Naive B cell (primary cell): Measurements from ENCODE around the gene EPS15. TPM values are rescaled to one million over a fixed set of nuclear protein-coding genes. Genes with fewer than 3 reads are reported as not detected.
A peak's percentile ranks its signal among the peaks of the same experiment; 100 is the strongest.
"Not testable (repeated sequence)": the region's sequence is repeated elsewhere in the genome, so short reads cannot be mapped to it uniquely, and the experiment has no call there.

ENCODE experiments used
- ATAC-seq, 2 donors: fragments of 150-1000 bp; cut with Tn5 transposase; 2 replicates each; pipeline ENCODE4 v1.10.0; 2021; ENCODE audit warnings: low read depth in 2 of 2, mild to moderate bottlenecking in 2 of 2, moderate library complexity in 2 of 2
- DNase-seq: peaks from one replicate; pipeline ENCODE4 v3.0.0; 2022
- H3K27ac Mint-ChIP-seq, 6 donors: one replicate each; pipeline ENCODE4 v1.8.0; 2020 to 2022; ENCODE audit warnings: mild to moderate bottlenecking in 6 of 6, mixed read lengths in 6 of 6, moderate library complexity in 5 of 6, inconsistent platforms in 2 of 6
- H3K27me3 Mint-ChIP-seq, 3 donors: one replicate each; pipeline ENCODE4 v1.8.0; 2021 to 2022; ENCODE audit warnings: mixed read lengths in 3 of 3, mild to moderate bottlenecking in 1 of 3
- H3K36me3 Mint-ChIP-seq, 2 donors: one replicate each; pipeline ENCODE4 v1.8.0; 2020 to 2022; ENCODE audit warnings: mixed read lengths in 2 of 2, inconsistent platforms in 1 of 2, mild to moderate bottlenecking in 1 of 2
- H3K4me1 Mint-ChIP-seq, 3 donors: one replicate each; pipeline ENCODE4 v1.8.0; 2020 to 2022; ENCODE audit warnings: mixed read lengths in 3 of 3, inconsistent platforms in 1 of 3, mild to moderate bottlenecking in 1 of 3, moderate library complexity in 1 of 3
- H3K4me3 Mint-ChIP-seq, 8 donors: one replicate each; pipeline ENCODE4 v1.8.0; 2020 to 2022; ENCODE audit warnings: mild to moderate bottlenecking in 8 of 8, mixed read lengths in 8 of 8, moderate library complexity in 8 of 8, inconsistent platforms in 2 of 8
- H3K9me3 Mint-ChIP-seq, 7 donors: one replicate each; pipeline ENCODE4 v1.8.0; 2020 to 2022; ENCODE audit warnings: mixed read lengths in 7 of 7, mild to moderate bottlenecking in 5 of 7, inconsistent platforms in 2 of 7, moderate library complexity in 1 of 7
- polyA plus RNA-seq, 6 donors: library from polyadenylated mRNA; unstranded; fragments of 300-500 nt; fragmentation: Illumina TruSeq; gene quantifications; one replicate each; pipeline ENCODE4 v1.2.3, GENCODE V29; 2021; ENCODE audit warnings: low read depth in 6 of 6

Gene EPS15
- polyA plus RNA-seq, 6 donors from 2014 or later, result 40.6 to 76.5 (median 67.9) TPM

GRCh38 chr1:51494138-51494830, 24.8 kb downstream of the EPS15 start:
- ATAC-seq (no peak), DNase-seq (no peak)
- Mint-ChIP-seq H3K36me3 (no peaks in the 10 kb centered on the region), H3K4me1 (peaks cover 55 to 76% (median 62%) of the 10 kb centered on the region in 3 donors), H3K4me3 (peak overlapping the region in 5 of 8 donors; percentile 0 to 47 (median 37)), H3K27ac (peak overlapping the region; percentile 30 to 87 (median 70)), H3K27me3 (no peaks in the 10 kb centered on the region), H3K9me3 (peaks cover 0 to 4% (median 0%) of the 10 kb centered on the region in 7 donors)

GRCh38 chr1:51491166-51491981, 27.7 kb downstream of the EPS15 start:
- Mint-ChIP-seq H3K4me3 (peak overlapping the region in 7 of 8 donors; percentile 33 to 77 (median 67)), H3K4me1 (peaks cover 48 to 69% (median 57%) of the 10 kb centered on the region in 3 donors), H3K9me3 (peaks cover 0 to 4% (median 0%) of the 10 kb centered on the region in 7 donors), H3K27ac (peak overlapping the region; percentile 1 to 95 (median 70)), H3K36me3 (no peaks in the 10 kb centered on the region), H3K27me3 (no peaks in the 10 kb centered on the region)
- DNase-seq (peak; percentile 33), ATAC-seq (peak; percentile 66 to 74)

GRCh38 chr1:51489472-51489871, 29.6 kb downstream of the EPS15 start:
- Mint-ChIP-seq H3K9me3 (peaks cover 0 to 4% (median 0%) of the 10 kb centered on the region in 7 donors), H3K4me3 (peak overlapping the region in 2 of 8 donors; percentile 34 to 53), H3K36me3 (no peaks in the 10 kb centered on the region), H3K27ac (peak overlapping the region in 4 of 6 donors; percentile 29 to 91 (median 82)), H3K27me3 (no peaks in the 10 kb centered on the region), H3K4me1 (peaks cover 40 to 60% (median 50%) of the 10 kb centered on the region in 3 donors)
- DNase-seq, result no peak
- ATAC-seq, result no peak

- no peak for DNase-seq
- H3K4me1 Mint-ChIP-seq, result peaks cover 31 to 57% (median 40%) of the 10 kb centered on the region in 3 donors
These were observed 30.6 kb downstream of the EPS15 start for GRCh38 chr1:51488372-51489050.

GRCh38 chr1:51487628-51488027, 31.4 kb downstream of the EPS15 start:
- peaks cover 34 to 61% (median 43%) of the 10 kb centered on the region in 3 donors for H3K4me1 Mint-ChIP-seq
- no peaks in the 10 kb centered on the region for H3K9me3 Mint-ChIP-seq
- no peak overlapping the region for H3K4me3 Mint-ChIP-seq
- ATAC-seq (no peak), DNase-seq (no peak)
- H3K36me3 Mint-ChIP-seq, result no peaks in the 10 kb centered on the region
- no peaks in the 10 kb centered on the region for H3K27me3 Mint-ChIP-seq
- H3K27ac Mint-ChIP-seq, result peak overlapping the region in 3 of 6 donors; percentile 15 to 68 (median 32)

More at GRCh38 chr1:51488372-51489050, 30.6 kb downstream of the EPS15 start:
- Mint-ChIP-seq H3K9me3 (no peaks in the 10 kb centered on the region), H3K27me3 (no peaks in the 10 kb centered on the region), H3K36me3 (no peaks in the 10 kb centered on the region), H3K4me3 (peak overlapping the region in 2 of 8 donors; percentile 25 to 50), H3K27ac (peak overlapping the region in 5 of 6 donors; percentile 2 to 90 (median 52))
- ATAC-seq, result no peak

- ATAC-seq (no peak), DNase-seq (no peak)
- no peaks in the 10 kb centered on the region for H3K9me3 Mint-ChIP-seq
- H3K36me3 Mint-ChIP-seq, result peaks cover 0 to 2% of the 10 kb centered on the region in 2 donors
- H3K27ac Mint-ChIP-seq, result no peak overlapping the region
- H3K27me3 Mint-ChIP-seq, result no peaks in the 10 kb centered on the region
- H3K4me1 Mint-ChIP-seq, result peaks cover 20 to 46% (median 35%) of the 10 kb centered on the region in 3 donors
- H3K4me3 Mint-ChIP-seq, result no peak overlapping the region
These were observed 34.5 kb downstream of the EPS15 start for GRCh38 chr1:51484591-51484990.

- peaks cover 7 to 13% of the 10 kb centered on the region in 2 donors for H3K36me3 Mint-ChIP-seq
- peaks cover 0 to 1% (median 0%) of the 10 kb centered on the region in 7 donors for H3K9me3 Mint-ChIP-seq
- ATAC-seq (no peak), DNase-seq (no peak)
- no peak overlapping the region for H3K4me3 Mint-ChIP-seq
- peaks cover 19 to 33% (median 25%) of the 10 kb centered on the region in 3 donors for H3K4me1 Mint-ChIP-seq
- H3K27ac Mint-ChIP-seq, result no peak overlapping the region
- H3K27me3 Mint-ChIP-seq, result no peaks in the 10 kb centered on the region
These were observed 36.2 kb downstream of the EPS15 start for GRCh38 chr1:51482881-51483280.

GRCh38 chr1:51474832-51475620, 44.0 kb downstream of the EPS15 start:
- H3K9me3 Mint-ChIP-seq, H3K4me3 Mint-ChIP-seq, DNase-seq, H3K27me3 Mint-ChIP-seq, ATAC-seq: not testable (repeated sequence)
- Mint-ChIP-seq H3K36me3 (peaks cover 13 to 21% of the 10 kb centered on the region in 2 donors), H3K27ac (peak overlapping the region in 5 of 6 donors; percentile 4 to 72 (median 22)), H3K4me1 (peaks cover 10 to 23% (median 12%) of the 10 kb centered on the region in 3 donors)

- ATAC-seq (no peak), DNase-seq (no peak)
- no peak overlapping the region for H3K4me3 Mint-ChIP-seq
- peak overlapping the region; percentile 15 to 90 (median 56) for H3K27ac Mint-ChIP-seq
- peaks cover 0 to 8% (median 0%) of the 10 kb centered on the region in 7 donors for H3K9me3 Mint-ChIP-seq
- peaks cover 5 to 23% (median 12%) of the 10 kb centered on the region in 3 donors for H3K4me1 Mint-ChIP-seq
- H3K27me3 Mint-ChIP-seq, result no peaks in the 10 kb centered on the region
- peaks cover 0 to 15% of the 10 kb centered on the region in 2 donors for H3K36me3 Mint-ChIP-seq
These were observed 45.5 kb downstream of the EPS15 start for GRCh38 chr1:51473331-51474115.

GRCh38 chr1:51472359-51472758, 46.7 kb downstream of the EPS15 start:
- Mint-ChIP-seq H3K27ac (peak overlapping the region in 3 of 6 donors; percentile 10 to 78 (median 15)), H3K9me3 (peaks cover 0 to 8% (median 0%) of the 10 kb centered on the region in 7 donors), H3K4me1 (peaks cover 3 to 23% (median 12%) of the 10 kb centered on the region in 3 donors), H3K36me3 (peaks cover 0 to 18% of the 10 kb centered on the region in 2 donors), H3K27me3 (no peaks in the 10 kb centered on the region), H3K4me3 (no peak overlapping the region)
- DNase-seq, result no peak
- ATAC-seq, result no peak

GRCh38 chr1:51469518-51469917, 49.5 kb downstream of the EPS15 start:
- H3K36me3 Mint-ChIP-seq, result peaks cover 0 to 28% of the 10 kb centered on the region in 2 donors
- H3K27ac Mint-ChIP-seq, result peak overlapping the region in 3 of 6 donors; percentile 8 to 57 (median 39)
- H3K4me1 Mint-ChIP-seq, result peaks cover 0 to 17% (median 14%) of the 10 kb centered on the region in 3 donors
- H3K4me3 Mint-ChIP-seq, result no peak overlapping the region
- H3K27me3 Mint-ChIP-seq, result no peaks in the 10 kb centered on the region
- ATAC-seq (no peak), DNase-seq (no peak)
- no peaks in the 10 kb centered on the region for H3K9me3 Mint-ChIP-seq

- peaks cover 0 to 24% of the 10 kb centered on the region in 2 donors for H3K36me3 Mint-ChIP-seq
- ATAC-seq (no peak), DNase-seq (no peak)
- H3K4me3 Mint-ChIP-seq, result no peak overlapping the region
- H3K27me3 Mint-ChIP-seq, result no peaks in the 10 kb centered on the region
- no peaks in the 10 kb centered on the region for H3K9me3 Mint-ChIP-seq
- no peak overlapping the region for H3K27ac Mint-ChIP-seq
- H3K4me1 Mint-ChIP-seq, result peaks cover 0 to 3% (median 2%) of the 10 kb centered on the region in 3 donors
These were observed 54.2 kb downstream of the EPS15 start for GRCh38 chr1:51464828-51465227.
